Testis (tissue), 3 donors: Measurements from ENCODE around the gene UBAC2. TPM values are rescaled to one million over a fixed set of nuclear protein-coding genes. Genes with fewer than 3 reads are reported as not detected.

Experiments used
- DNase-seq: peaks from one replicate; pipeline ENCODE4 v3.0.0-alpha.2; 2019
- H3K27ac ChIP-seq, 2 donors: fragments of 200-600 bp; sonication (generic); one replicate each; pipeline ENCODE4 v1.5.1; 2019
- H3K27me3 ChIP-seq: fragments of 200-600 bp; sonication (generic); one replicate; pipeline ENCODE4 v1.5.1; 2019
- H3K36me3 ChIP-seq: fragments of 200-600 bp; sonication (generic); one replicate; pipeline ENCODE4 v1.5.1; 2017; ENCODE audit warnings: low read depth; ENCODE audit errors: missing control alignments
- H3K4me1 ChIP-seq: fragments of 200-600 bp; sonication (generic); one replicate; pipeline ENCODE4 v1.5.1; 2019
- H3K4me3 ChIP-seq, 2 donors: fragments of 200-600 bp; sonication (generic); one replicate each; pipeline ENCODE4 v1.5.1; 2017 to 2019
- H3K9me3 ChIP-seq: fragments of 200-600 bp; sonication (generic); one replicate; pipeline ENCODE4 v1.5.1; 2017
- CTCF ChIP-seq, 3 experiments: fragments of 450-650 bp in 2 of 3; fragments of 200-600 bp in 1 of 3; sonication (generic) in 1 of 3; IDR thresholded peaks; one replicate each; pipeline ENCODE4 v1.5.1; 2016 to 2019; ENCODE audit warnings: antibody characterized with exemption in 3 of 3, mild to moderate bottlenecking in 2 of 3, moderate library complexity in 1 of 3
- POLR2A ChIP-seq: fragments of 450-650 bp; IDR thresholded peaks from one replicate; pipeline ENCODE4 v1.6.1; 2017; ENCODE audit warnings: antibody characterized with exemption, mild to moderate bottlenecking, moderate library complexity
- WGBS, 2 donors: methylation state at CpG; one replicate each; pipeline ENCODE4 v1.1.5; 2018; 5-methylcytosine and 5-hydroxymethylcytosine counted together
- intact Hi-C: fragments of 100-400 bp; cut with DNase I; formaldehyde crosslinking; loops from one replicate; pipeline ENCODE4 v1.15.1; 2023; ENCODE audit warnings: low total_unique reads
- polyA plus RNA-seq: library from polyadenylated mRNA; stranded (reverse); fragments of 350-450 nt; fragmentation: Illumina TruSeq; extraction: RNeasy Lipid Tissue Mini Kit (QIAGEN cat#74804); gene quantifications from one replicate; pipeline ENCODE4 v1.2.3, GENCODE V29; 2014; ENCODE audit warnings: low read depth, low replicate concordance; ENCODE audit not compliant: insufficient read depth
- total RNA-seq, 2 donors: library from RNA; depleted of rRNA; stranded (reverse); fragments of >200 nt; gene quantifications; one replicate each; pipeline ENCODE4 v1.2.3, GENCODE V29; 2016

Gene UBAC2
- total and polyA plus RNA-seq, 3 donors from 2014 or later: 85.5 to 147 (median 93.0) TPM

GRCh38 chr13:99327761-99328160 is 127.1 kb downstream of the UBAC2 start:
- no peak overlapping the region for H3K4me3 ChIP-seq
- no peaks in the 10 kb centered on the region for H3K36me3 ChIP-seq
- 97 to 98% methylated on average over 2 of the region's 2 CpGs for WGBS, 2 donors
- TF ChIP-seq CTCF (IDR thresholded peaks at IDR 0.05) (no peak), POLR2A (no peak)
- no peak overlapping the region for H3K27ac ChIP-seq
- H3K9me3 ChIP-seq: no peaks in the 10 kb centered on the region
- no peaks in the 10 kb centered on the region for H3K4me1 ChIP-seq
- no peak for DNase-seq
- no peaks in the 10 kb centered on the region for H3K27me3 ChIP-seq
- intact Hi-C loops: no loop called here

DNA sequence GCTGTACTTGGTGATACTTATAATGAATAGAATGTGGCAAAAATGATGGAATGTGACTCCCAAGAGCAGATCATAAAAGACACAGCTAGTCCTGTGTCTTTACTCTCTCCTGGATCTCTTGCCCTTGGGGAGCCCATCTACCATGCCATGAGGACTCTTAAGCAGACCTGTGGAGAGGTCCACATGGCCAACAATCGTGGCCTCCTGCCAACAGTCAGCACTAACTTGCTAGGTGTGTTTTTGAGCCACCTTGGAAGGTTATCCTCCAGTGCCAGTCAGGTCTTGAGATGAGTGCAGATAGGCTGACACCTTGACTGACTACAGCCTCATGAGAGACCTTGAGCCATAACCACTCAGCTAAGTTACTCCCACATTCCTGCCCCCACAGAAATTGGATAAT is 128.8 kb downstream of the UBAC2 start:
- H3K4me3 ChIP-seq: no peak overlapping the region
- no peaks in the 10 kb centered on the region for H3K9me3 ChIP-seq
- H3K36me3 ChIP-seq: no peaks in the 10 kb centered on the region
- no peaks in the 10 kb centered on the region for H3K4me1 ChIP-seq
- intact Hi-C loops: no loop called here
- TF ChIP-seq CTCF (IDR thresholded peaks at IDR 0.05): no peak
- 82 to 89% methylated on average over 1 of the region's 1 CpG for WGBS, 2 donors
- H3K27ac ChIP-seq: no peak overlapping the region
- no peak for DNase-seq
- no peaks in the 10 kb centered on the region for H3K27me3 ChIP-seq

GRCh38 chr13:99330942-99331341 is 130.3 kb downstream of the UBAC2 start:
- 61 to 68% methylated on average over 6 of the region's 6 CpGs for WGBS, 2 donors
- Histone ChIP-seq H3K4me1 (no peaks in the 10 kb centered on the region), H3K36me3 (no peaks in the 10 kb centered on the region), H3K4me3 (no peak overlapping the region), H3K27me3 (no peaks in the 10 kb centered on the region), H3K9me3 (no peaks in the 10 kb centered on the region), H3K27ac (no peak overlapping the region)
- no peak for TF ChIP-seq POLR2A
- intact Hi-C loops: no loop called here
- DNase-seq: no peak

DNA sequence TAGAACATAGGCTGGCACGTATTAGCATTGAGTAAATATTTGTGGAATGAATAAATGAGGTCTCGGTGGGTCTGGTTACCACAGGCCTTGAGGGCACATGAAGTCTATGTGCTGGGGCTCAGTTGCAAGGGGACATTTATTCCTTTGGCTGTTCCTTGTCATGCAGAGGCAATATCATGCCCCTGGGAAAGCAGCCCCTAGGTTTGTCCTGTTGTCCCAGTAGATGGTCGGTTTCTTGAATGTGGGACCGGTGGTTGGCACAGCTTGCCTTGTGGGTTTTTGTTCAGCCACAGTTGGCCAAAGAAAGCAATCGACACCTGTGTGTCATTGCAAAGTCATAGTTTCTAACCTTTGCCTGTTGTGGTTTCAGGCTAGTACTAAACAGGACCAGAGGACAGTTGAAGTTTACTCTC is 131.2 kb downstream of the UBAC2 start:
- H3K9me3 ChIP-seq: no peaks in the 10 kb centered on the region
- no peaks in the 10 kb centered on the region for H3K4me1 ChIP-seq
- no peak for DNase-seq
- H3K27ac ChIP-seq: no peak overlapping the region
- WGBS, 2 donors: 95 to 99% methylated on average over 5 of the region's 5 CpGs
- intact Hi-C loops: no loop called here
- TF ChIP-seq POLR2A (no peak), CTCF (IDR thresholded peaks at IDR 0.05) (no peak)
- no peak overlapping the region for H3K4me3 ChIP-seq
- H3K27me3 ChIP-seq: no peaks in the 10 kb centered on the region
- no peaks in the 10 kb centered on the region for H3K36me3 ChIP-seq

GRCh38 chr13:99332456-99332855 is 131.8 kb downstream of the UBAC2 start:
- intact Hi-C loops: no loop called here
- Histone ChIP-seq H3K36me3 (no peaks in the 10 kb centered on the region), H3K9me3 (no peaks in the 10 kb centered on the region), H3K4me3 (no peak overlapping the region), H3K27me3 (no peaks in the 10 kb centered on the region), H3K27ac (no peak overlapping the region), H3K4me1 (no peaks in the 10 kb centered on the region)
- 87 to 96% methylated on average over 9 of the region's 9 CpGs for WGBS, 2 donors
- no peak for DNase-seq
- TF ChIP-seq POLR2A (no peak), CTCF (IDR thresholded peaks at IDR 0.05) (no peak)
